Lung (tissue), 12 donors: Measurements from ENCODE around the gene HTRA1. TPM values are rescaled to one million over a fixed set of nuclear protein-coding genes. Genes with fewer than 3 reads are reported as not detected.

Experiments used
- ATAC-seq: fragments of 200-7000 bp; cut with Tn5 transposase; one replicate; pipeline ENCODE4 v1.9.1; 2020; ENCODE audit warnings: moderate number of reproducible peaks; ENCODE audit not compliant: insufficient read depth, low FRiP score
- DNase-seq, 3 donors: peaks; one replicate each; pipeline ENCODE4 v3.0.0-alpha.2; 2013 to 2017
- H3K27ac ChIP-seq, 2 donors: one replicate each; pipeline ENCODE4 v1.5.1; 2013; ENCODE audit warnings: mild to moderate bottlenecking in 2 of 2, moderate library complexity in 2 of 2, control low read depth in 1 of 2, inconsistent platforms in 1 of 2, low read depth in 1 of 2, low read length in 1 of 2
- H3K27me3 ChIP-seq, 3 donors: one replicate each; pipeline ENCODE4 v1.5.1; 2013; ENCODE audit warnings: low read length in 2 of 3; ENCODE audit not compliant: control insufficient read depth in 3 of 3, insufficient read depth in 3 of 3
- H3K36me3 ChIP-seq, 4 donors: one replicate each; pipeline ENCODE4 v1.5.1; 2013; ENCODE audit warnings: low read length in 4 of 4, mild to moderate bottlenecking in 1 of 4, moderate library complexity in 1 of 4; ENCODE audit not compliant: control insufficient read depth in 4 of 4, insufficient read depth in 4 of 4
- H3K4me1 ChIP-seq, 5 donors: one replicate each; pipeline ENCODE4 v1.5.1; 2013; ENCODE audit warnings: low read length in 5 of 5, mild to moderate bottlenecking in 2 of 5, moderate library complexity in 1 of 5; ENCODE audit not compliant: control insufficient read depth in 5 of 5, insufficient read depth in 5 of 5
- H3K4me3 ChIP-seq: one replicate; pipeline ENCODE4 v1.5.1; 2013; ENCODE audit warnings: mild to moderate bottlenecking, control low read depth, moderate library complexity
- H3K9ac ChIP-seq, 2 donors: one replicate each; pipeline ENCODE4 v1.5.1; 2013; ENCODE audit warnings: low read length in 2 of 2, control low read depth in 1 of 2; ENCODE audit not compliant: insufficient read depth in 1 of 2
- H3K9me3 ChIP-seq, 4 donors: one replicate each; pipeline ENCODE4 v1.5.1; 2013; ENCODE audit warnings: low read length in 3 of 4, mild to moderate bottlenecking in 1 of 4, moderate library complexity in 1 of 4; ENCODE audit not compliant: control insufficient read depth in 4 of 4, insufficient read depth in 3 of 4
- WGBS, 2 donors: extraction: QIAGEN DNeasy Blood & Tissue Kit; methylation state at CpG; one replicate each; pipeline ENCODE4 v1.1.7; 2013; 5-methylcytosine and 5-hydroxymethylcytosine counted together
- polyA plus RNA-seq, 2 donors: library from polyadenylated mRNA; stranded (reverse); fragments of 200-250 nt; gene quantifications; one replicate each; pipeline ENCODE4 v1.2.1, GENCODE V29; 2013
- total RNA-seq, 2 donors: library from RNA; depleted of rRNA in 1 of 2; stranded (reverse); fragments of >200 nt in 1 of 2; gene quantifications; one replicate each; pipeline ENCODE4 v1.2.1, GENCODE V29; 2014 to 2021
- TF ChIP-seq, protein P1 (sequence below): IDR thresholded peaks from 2 replicates; pipeline ENCODE4 v1.5.1; 2012; ENCODE audit warnings: mild to moderate bottlenecking; ENCODE audit errors: control extremely low read depth, extremely low read depth
- donor health status: control.
- donor health status: control.
- donor health status: Bipolar disorder and iron deficiency.
- donor health status: healthy.
- donor health status: DM: yes; HTN: yes; CAD: no.

The HTRA1 gene
- total and polyA plus RNA-seq, 4 donors: 30.4 to 59.8 (median 46.1) TPM

GRCh38 chr10:122476333-122476695 lies 15.0 kb downstream of the HTRA1 start:
- DNase-seq (no peak), ATAC-seq (no peak)
- Histone ChIP-seq H3K36me3 (no peaks in the 10 kb centered on the region), H3K27me3 (peaks cover 0 to 4% (median 2%) of the 10 kb centered on the region in 3 donors), H3K4me3 (no peak overlapping the region), H3K27ac (no peak overlapping the region), H3K9ac (no peak overlapping the region), H3K9me3 (no peaks in the 10 kb centered on the region), H3K4me1 (peaks cover 0 to 35% (median 9%) of the 10 kb centered on the region in 5 donors)
- WGBS, 2 donors: 91 to 93% methylated on average over 6 of the region's 6 CpGs
- TF ChIP-seq, protein P1, sequence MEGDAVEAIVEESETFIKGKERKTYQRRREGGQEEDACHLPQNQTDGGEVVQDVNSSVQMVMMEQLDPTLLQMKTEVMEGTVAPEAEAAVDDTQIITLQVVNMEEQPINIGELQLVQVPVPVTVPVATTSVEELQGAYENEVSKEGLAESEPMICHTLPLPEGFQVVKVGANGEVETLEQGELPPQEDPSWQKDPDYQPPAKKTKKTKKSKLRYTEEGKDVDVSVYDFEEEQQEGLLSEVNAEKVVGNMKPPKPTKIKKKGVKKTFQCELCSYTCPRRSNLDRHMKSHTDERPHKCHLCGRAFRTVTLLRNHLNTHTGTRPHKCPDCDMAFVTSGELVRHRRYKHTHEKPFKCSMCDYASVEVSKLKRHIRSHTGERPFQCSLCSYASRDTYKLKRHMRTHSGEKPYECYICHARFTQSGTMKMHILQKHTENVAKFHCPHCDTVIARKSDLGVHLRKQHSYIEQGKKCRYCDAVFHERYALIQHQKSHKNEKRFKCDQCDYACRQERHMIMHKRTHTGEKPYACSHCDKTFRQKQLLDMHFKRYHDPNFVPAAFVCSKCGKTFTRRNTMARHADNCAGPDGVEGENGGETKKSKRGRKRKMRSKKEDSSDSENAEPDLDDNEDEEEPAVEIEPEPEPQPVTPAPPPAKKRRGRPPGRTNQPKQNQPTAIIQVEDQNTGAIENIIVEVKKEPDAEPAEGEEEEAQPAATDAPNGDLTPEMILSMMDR: no peak

DNA sequence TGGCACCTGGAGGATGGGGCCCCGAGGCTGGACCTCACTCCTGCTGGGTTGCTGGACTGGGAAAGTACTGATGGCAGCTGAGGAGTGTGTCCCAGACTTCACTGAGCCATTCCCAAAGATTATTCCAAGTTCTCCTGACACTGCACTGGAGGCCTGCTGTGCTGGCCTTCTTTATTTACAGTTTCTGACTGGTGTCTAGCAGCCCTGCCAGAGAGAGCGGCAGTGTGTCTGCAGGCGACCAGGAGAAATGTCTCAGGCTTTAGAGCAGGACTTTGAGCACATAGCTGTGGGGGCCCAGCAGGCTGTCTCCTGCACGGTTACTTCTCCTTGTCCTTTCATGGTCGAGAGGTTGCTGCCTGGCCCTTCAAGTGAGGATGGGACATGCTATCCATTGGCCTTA lies 16.1 kb downstream of the HTRA1 start:
- H3K27ac ChIP-seq: no peak overlapping the region
- no peaks in the 10 kb centered on the region for H3K36me3 ChIP-seq
- 92% methylated on average over 5 of the region's 5 CpGs for WGBS, 2 donors
- no peak overlapping the region for H3K9ac ChIP-seq
- no peaks in the 10 kb centered on the region for H3K9me3 ChIP-seq
- peaks cover 0 to 35% (median 9%) of the 10 kb centered on the region in 5 donors for H3K4me1 ChIP-seq
- H3K4me3 ChIP-seq: no peak overlapping the region
- TF ChIP-seq, protein P1: no peak
- DNase-seq (no peak), ATAC-seq (no peak)
- peaks cover 0 to 4% (median 0%) of the 10 kb centered on the region in 3 donors for H3K27me3 ChIP-seq

GRCh38 chr10:122478971-122479370 lies 17.6 kb downstream of the HTRA1 start:
- no peak overlapping the region for H3K9ac ChIP-seq
- 90 to 93% methylated on average over 7 of the region's 7 CpGs for WGBS, 2 donors
- DNase-seq: no peak
- H3K36me3 ChIP-seq: no peaks in the 10 kb centered on the region
- no peak overlapping the region for H3K4me3 ChIP-seq
- H3K9me3 ChIP-seq: no peaks in the 10 kb centered on the region
- TF ChIP-seq, protein P1: no peak
- H3K4me1 ChIP-seq: peaks cover 0 to 30% (median 9%) of the 10 kb centered on the region in 5 donors
- no peaks in the 10 kb centered on the region for H3K27me3 ChIP-seq
- H3K27ac ChIP-seq: no peak overlapping the region
- no peak for ATAC-seq
